Neuron (in vitro differentiated cells): ENCODE measurements around the gene RUSC2.
A peak's percentile ranks its signal among the peaks of the same experiment; 100 is the strongest.
"Not testable (repeated sequence)": the region's sequence is repeated elsewhere in the genome, so short reads cannot be mapped to it uniquely, and the experiment has no call there.

Source experiments
- H2AFZ ChIP-seq: one replicate; pipeline ENCODE4 v1.6.1; 2013; ENCODE audit warnings: low read depth, mild to moderate bottlenecking, inconsistent platforms, low read length, moderate library complexity
- H3K27me3 ChIP-seq: one replicate; pipeline ENCODE4 v1.6.1; 2013; ENCODE audit warnings: low read length; ENCODE audit not compliant: insufficient read depth
- H3K36me3 ChIP-seq: one replicate; pipeline ENCODE4 v1.6.1; 2013; ENCODE audit warnings: low read length; ENCODE audit not compliant: insufficient read depth
- H3K4me1 ChIP-seq: one replicate; pipeline ENCODE4 v1.6.1; 2013; ENCODE audit warnings: low read length; ENCODE audit not compliant: insufficient read depth
- H3K4me3 ChIP-seq: 2 replicates; pipeline ENCODE4 v1.5.1; 2013; ENCODE audit warnings: mild to moderate bottlenecking, low read length, moderate library complexity
- H3K9me3 ChIP-seq: one replicate; pipeline ENCODE4 v1.6.1; 2013; ENCODE audit warnings: low read length

Gene RUSC2

GRCh38 chr9:35519692-35520363 lies 29.9 kb downstream of the RUSC2 start:
- Histone ChIP-seq H3K36me3 (no peaks in the 10 kb centered on the region), H3K4me3 (no peak overlapping the region), H3K4me1 (peaks cover 12% of the 10 kb centered on the region), H3K27me3 (no peaks in the 10 kb centered on the region), H2AFZ (no peak overlapping the region), H3K9me3 (no peaks in the 10 kb centered on the region)

- H3K4me1 ChIP-seq, result peaks cover 12% of the 10 kb centered on the region
- no peak overlapping the region for H2AFZ ChIP-seq
- no peaks in the 10 kb centered on the region for H3K9me3 ChIP-seq
- H3K27me3 ChIP-seq, result no peaks in the 10 kb centered on the region
- no peaks in the 10 kb centered on the region for H3K36me3 ChIP-seq
- no peak overlapping the region for H3K4me3 ChIP-seq
Measured at GRCh38 chr9:35520364-35520710, 30.4 kb downstream of the RUSC2 start.

GRCh38 chr9:35521708-35522107 lies 31.8 kb downstream of the RUSC2 start:
- H3K27me3 ChIP-seq, result no peaks in the 10 kb centered on the region
- no peak overlapping the region for H2AFZ ChIP-seq
- H3K4me1 ChIP-seq, result peaks cover 12% of the 10 kb centered on the region
- H3K36me3 ChIP-seq, result no peaks in the 10 kb centered on the region
- no peak overlapping the region for H3K4me3 ChIP-seq
- H3K9me3 ChIP-seq, result no peaks in the 10 kb centered on the region

- Histone ChIP-seq H2AFZ (no peak overlapping the region), H3K9me3 (no peaks in the 10 kb centered on the region), H3K27me3 (no peaks in the 10 kb centered on the region), H3K36me3 (no peaks in the 10 kb centered on the region), H3K4me1 (peaks cover 12% of the 10 kb centered on the region), H3K4me3 (no peak overlapping the region)
Measured at GRCh38 chr9:35522187-35522586, 32.3 kb downstream of the RUSC2 start.

GRCh38 chr9:35522700-35523099 lies 32.8 kb downstream of the RUSC2 start:
- Histone ChIP-seq H3K27me3 (no peaks in the 10 kb centered on the region), H3K36me3 (no peaks in the 10 kb centered on the region), H3K9me3 (no peaks in the 10 kb centered on the region), H3K4me3 (no peak overlapping the region), H3K4me1 (peaks cover 12% of the 10 kb centered on the region), H2AFZ (no peak overlapping the region)

- H3K27me3 ChIP-seq, H3K36me3 ChIP-seq, H3K9me3 ChIP-seq, H3K4me3 ChIP-seq, H2AFZ ChIP-seq, H3K4me1 ChIP-seq: not testable (repeated sequence)
Measured at GRCh38 chr9:35523556-35523955, 33.6 kb downstream of the RUSC2 start.

- Histone ChIP-seq H3K36me3 (no peaks in the 10 kb centered on the region), H3K4me1 (no peaks in the 10 kb centered on the region), H3K4me3 (no peak overlapping the region), H3K27me3 (no peaks in the 10 kb centered on the region), H3K9me3 (no peaks in the 10 kb centered on the region), H2AFZ (no peak overlapping the region)
Measured at GRCh38 chr9:35526087-35526801, 36.3 kb downstream of the RUSC2 start.

- H3K9me3 ChIP-seq, result no peaks in the 10 kb centered on the region
- no peak overlapping the region for H3K4me3 ChIP-seq
- no peak overlapping the region for H2AFZ ChIP-seq
- H3K36me3 ChIP-seq, result no peaks in the 10 kb centered on the region
- no peaks in the 10 kb centered on the region for H3K27me3 ChIP-seq
- H3K4me1 ChIP-seq, result no peaks in the 10 kb centered on the region
Measured at GRCh38 chr9:35529161-35529823, 39.4 kb downstream of the RUSC2 start.

- Histone ChIP-seq H3K9me3 (no peaks in the 10 kb centered on the region), H3K27me3 (no peaks in the 10 kb centered on the region), H3K4me1 (peaks cover 7% of the 10 kb centered on the region), H2AFZ (no peak overlapping the region), H3K4me3 (no peak overlapping the region), H3K36me3 (no peaks in the 10 kb centered on the region)
Measured at GRCh38 chr9:35533398-35533797, 43.5 kb downstream of the RUSC2 start.

- not testable (repeated sequence) for H3K27me3 ChIP-seq, H3K36me3 ChIP-seq, H2AFZ ChIP-seq, H3K4me3 ChIP-seq, H3K9me3 ChIP-seq
- peaks cover 16% of the 10 kb centered on the region for H3K4me1 ChIP-seq
Measured at GRCh38 chr9:35534921-35535320, 45.0 kb downstream of the RUSC2 start.

- no peak overlapping the region for H3K4me3 ChIP-seq
- H3K27me3 ChIP-seq, result no peaks in the 10 kb centered on the region
- peaks cover 21% of the 10 kb centered on the region for H3K4me1 ChIP-seq
- H3K9me3 ChIP-seq, result no peaks in the 10 kb centered on the region
- H2AFZ ChIP-seq, result peak overlapping the region; percentile 31
- no peaks in the 10 kb centered on the region for H3K36me3 ChIP-seq
Measured at GRCh38 chr9:35537913-35538312, 48.0 kb downstream of the RUSC2 start.

- H3K4me1 ChIP-seq, result peaks cover 21% of the 10 kb centered on the region
- peaks cover under 1% of the 10 kb centered on the region for H3K9me3 ChIP-seq
- no peaks in the 10 kb centered on the region for H3K27me3 ChIP-seq
- peak overlapping the region; percentile 67 for H3K4me3 ChIP-seq
- peak overlapping the region; percentile 31 for H2AFZ ChIP-seq
- no peaks in the 10 kb centered on the region for H3K36me3 ChIP-seq
Measured at GRCh38 chr9:35538361-35539234, 48.7 kb downstream of the RUSC2 start.
